ENCODE results near the gene ZNF512B.

ZNF512B gene

DNA sequence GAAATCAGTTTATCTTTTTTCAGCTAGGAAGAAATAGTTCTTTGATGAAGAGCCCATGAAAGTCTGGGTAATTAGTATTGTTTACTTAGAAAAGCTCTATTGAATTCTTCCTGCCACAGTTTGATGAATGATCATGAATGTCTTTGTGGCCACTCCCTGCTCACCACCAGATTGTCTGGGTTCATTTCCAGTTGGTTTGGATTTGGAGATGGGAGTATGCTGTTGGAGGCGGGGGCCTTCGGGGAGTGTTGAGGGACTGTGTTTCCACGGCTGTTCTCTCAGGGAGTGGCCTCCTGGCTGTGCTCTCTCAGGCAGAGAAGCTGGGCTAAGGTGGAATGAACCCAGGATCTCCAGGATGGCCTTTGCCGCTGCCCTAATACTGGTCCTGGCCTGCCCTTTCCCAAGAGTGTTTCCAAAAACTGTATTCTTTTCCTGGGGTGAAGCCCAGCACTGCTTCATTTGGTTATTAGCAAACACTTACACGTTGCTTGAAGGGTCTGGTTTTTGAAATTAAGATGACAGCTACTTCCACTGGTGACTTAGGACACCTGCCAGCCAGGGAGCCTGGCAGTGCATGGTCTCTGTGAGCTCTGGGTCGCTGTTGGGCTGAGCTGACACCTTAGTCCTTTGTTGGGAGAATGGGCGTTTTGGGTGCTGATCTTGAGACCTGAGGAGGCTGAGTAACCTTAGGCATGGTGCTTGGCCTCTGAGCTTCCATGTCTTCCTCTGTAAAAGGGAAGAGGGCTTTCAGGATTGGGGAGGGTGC lies 34.4 kb upstream of the ZNF512B start:
- Histone ChIP-seq H3K4me3 (ENCODE audit: low read length) (no peak overlapping the region), H3K9me3 (ENCODE audit: control insufficient read depth, insufficient read depth, low read length) (no peaks in the 10 kb centered on the region), H3K36me3 (ENCODE audit: control insufficient read depth, insufficient read depth, low read length) (peaks cover 33% of the 10 kb centered on the region), H3K27ac (ENCODE audit: low read length) (no peak overlapping the region), H3K4me1 (ENCODE audit: control insufficient read depth, insufficient read depth, low read length) (no peaks in the 10 kb centered on the region), H3K27me3 (ENCODE audit: control insufficient read depth, insufficient read depth, low read length) (no peaks in the 10 kb centered on the region)
- no peak for DNase-seq (ENCODE audit: low read depth, low spot score)
- WGBS (ENCODE audit: insufficient coverage, insufficient read length), result no CpG with 5 or more reads among the region's 7 CpGs

DNA sequence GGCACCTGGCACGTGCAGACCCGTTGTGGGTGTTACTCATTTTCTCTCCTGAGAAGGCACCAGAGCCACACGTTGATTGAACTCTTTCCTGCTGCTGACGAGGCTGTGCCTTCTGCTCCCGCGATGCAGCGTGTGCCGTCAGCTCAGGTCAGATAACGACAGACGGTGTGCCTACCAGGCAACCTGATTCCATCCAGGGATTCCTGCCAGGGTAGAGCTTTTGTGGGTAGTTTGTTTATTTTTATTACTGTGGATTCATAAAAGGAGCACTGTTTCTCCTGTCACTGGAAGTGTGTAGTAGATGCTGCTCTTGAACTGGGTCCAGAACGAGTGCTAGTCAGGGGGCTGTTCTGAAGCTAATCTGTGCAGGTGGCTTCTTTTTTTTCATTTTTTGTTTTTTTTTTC lies 31.9 kb upstream of the ZNF512B start:
- H3K4me3 ChIP-seq (ENCODE audit: low read length), result no peak overlapping the region
- no peaks in the 10 kb centered on the region for H3K9me3 ChIP-seq (ENCODE audit: control insufficient read depth, insufficient read depth, low read length)
- H3K27ac ChIP-seq (ENCODE audit: low read length), result no peak overlapping the region
- no peaks in the 10 kb centered on the region for H3K27me3 ChIP-seq (ENCODE audit: control insufficient read depth, insufficient read depth, low read length)
- no peak for DNase-seq (ENCODE audit: low read depth, low spot score)
- H3K4me1 ChIP-seq (ENCODE audit: control insufficient read depth, insufficient read depth, low read length), result no peaks in the 10 kb centered on the region
- no CpG with 5 or more reads among the region's 11 CpGs for WGBS (ENCODE audit: insufficient coverage, insufficient read length)
- peaks cover 37% of the 10 kb centered on the region for H3K36me3 ChIP-seq (ENCODE audit: control insufficient read depth, insufficient read depth, low read length)

DNA sequence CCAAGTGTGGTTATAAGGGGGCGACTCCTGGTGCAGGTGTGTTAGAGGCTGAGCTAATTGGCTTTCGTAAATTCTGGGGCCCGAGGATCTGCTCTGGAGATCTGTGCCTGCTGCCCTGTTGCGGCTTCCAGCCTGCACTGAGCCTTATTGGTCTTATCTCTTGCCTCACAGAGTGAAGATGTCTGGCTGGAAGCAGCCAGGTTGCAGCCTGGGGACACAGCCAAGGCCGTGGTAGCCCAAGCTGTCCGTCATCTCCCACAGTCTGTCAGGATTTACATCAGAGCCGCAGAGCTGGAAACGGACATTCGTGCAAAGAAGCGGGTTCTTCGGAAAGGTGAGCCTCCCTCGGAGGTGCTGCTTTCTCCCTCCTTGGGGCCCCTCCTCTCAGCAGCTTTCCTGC lies 31.2 kb upstream of the ZNF512B start:
- H3K27me3 ChIP-seq (ENCODE audit: control insufficient read depth, insufficient read depth, low read length), result no peaks in the 10 kb centered on the region
- DNase-seq (ENCODE audit: low read depth, low spot score), result no peak
- no CpG with 5 or more reads among the region's 12 CpGs for WGBS (ENCODE audit: insufficient coverage, insufficient read length)
- H3K27ac ChIP-seq (ENCODE audit: low read length), result no peak overlapping the region
- no peaks in the 10 kb centered on the region for H3K4me1 ChIP-seq (ENCODE audit: control insufficient read depth, insufficient read depth, low read length)
- H3K9me3 ChIP-seq (ENCODE audit: control insufficient read depth, insufficient read depth, low read length), result no peaks in the 10 kb centered on the region
- H3K4me3 ChIP-seq (ENCODE audit: low read length), result no peak overlapping the region
- H3K36me3 ChIP-seq (ENCODE audit: control insufficient read depth, insufficient read depth, low read length), result peaks cover 38% of the 10 kb centered on the region

DNA sequence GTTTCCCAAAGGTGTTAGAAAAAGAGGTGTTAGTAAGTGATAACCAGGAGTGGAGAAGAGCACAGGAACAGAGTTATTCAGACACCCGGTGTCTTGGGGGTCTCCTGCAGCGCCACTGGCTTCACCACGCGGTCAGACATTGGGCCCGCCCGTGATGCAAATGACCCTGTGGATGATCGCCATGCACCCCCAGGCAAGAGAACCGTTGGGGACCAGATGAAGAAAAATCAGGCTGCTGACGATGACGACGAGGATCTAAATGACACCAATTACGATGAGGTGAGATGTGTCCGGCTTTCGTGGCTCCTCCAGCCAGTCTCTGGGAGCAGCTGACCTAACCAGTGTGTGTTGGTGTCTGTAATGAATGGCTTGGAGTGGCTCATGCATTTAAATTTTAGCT lies 13.2 kb upstream of the ZNF512B start:
- no peak for DNase-seq (ENCODE audit: low read depth, low spot score)

DNA sequence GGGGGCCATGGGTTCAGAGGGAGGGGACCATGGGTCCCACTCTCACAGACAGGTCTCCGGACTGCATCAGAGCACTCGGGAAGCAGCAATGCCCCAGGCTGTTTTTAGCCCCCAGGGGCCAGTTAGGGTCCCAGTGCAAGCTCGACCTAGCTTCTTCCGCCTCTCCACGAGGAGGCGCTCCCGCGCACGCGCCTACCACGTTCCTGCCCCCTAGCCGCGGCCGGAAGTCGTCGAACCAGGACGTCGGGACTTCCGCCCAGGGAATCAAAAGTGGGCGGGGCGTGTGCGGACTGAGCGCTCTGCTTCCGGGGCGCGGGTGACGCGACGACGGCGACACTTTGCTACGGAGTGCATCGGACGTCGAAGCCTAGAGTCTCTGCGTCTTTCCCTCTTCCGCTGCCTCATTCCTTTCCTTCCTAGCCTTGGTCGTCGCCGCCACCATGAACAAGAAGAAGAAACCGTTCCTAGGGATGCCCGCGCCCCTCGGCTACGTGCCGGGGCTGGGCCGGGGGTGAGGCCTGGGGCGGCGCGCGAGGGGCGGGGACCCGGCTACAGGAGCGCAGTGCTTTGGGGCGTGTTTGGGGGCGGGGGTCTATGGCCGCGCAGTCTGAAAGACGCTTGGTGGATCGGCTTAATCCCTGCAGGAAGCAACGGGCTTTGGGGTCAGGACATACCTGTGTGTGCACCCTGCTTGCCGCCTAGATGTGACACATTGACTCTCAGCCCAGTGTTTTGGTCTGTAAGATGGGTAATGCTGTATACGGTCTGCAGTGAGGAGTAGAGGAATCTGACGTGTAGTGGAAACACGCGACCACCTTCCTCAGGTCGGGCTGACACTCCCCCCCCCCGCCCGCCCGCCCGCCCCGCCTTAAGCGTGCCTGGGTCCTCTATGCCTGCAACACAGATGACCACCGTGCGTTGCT lies 11.3 kb upstream of the ZNF512B start, which contains the start of gene PRPF6:
PRPF6 (plus strand) TSS at position 327 of the 923 bp plus-strand sequence; CDS start at position 441, 114 bp downstream.
- peak; percentile 88 for DNase-seq (ENCODE audit: low read depth, low spot score)
- no peaks in the 10 kb centered on the region for H3K27me3 ChIP-seq (ENCODE audit: control insufficient read depth, insufficient read depth, low read length)
- no CpG with 5 or more reads among the region's 75 CpGs for WGBS (ENCODE audit: insufficient coverage, insufficient read length)
- H3K4me3 ChIP-seq (ENCODE audit: low read length), result peak within 1 kb of the TSS; percentile 89; the same call in 1 of the 2 replicates
- H3K9me3 ChIP-seq (ENCODE audit: control insufficient read depth, insufficient read depth, low read length), result no peaks in the 10 kb centered on the region
- H3K27ac ChIP-seq (ENCODE audit: low read length), result no peak within 1 kb of the TSS
- peaks cover 3% of the 10 kb centered on the region; the same call in 1 of the 2 replicates for H3K36me3 ChIP-seq (ENCODE audit: control insufficient read depth, insufficient read depth, low read length)
- H3K4me1 ChIP-seq (ENCODE audit: control insufficient read depth, insufficient read depth, low read length), result peaks cover 5% of the 10 kb centered on the region; the same call in 1 of the 2 replicates

More for the DNA sequence above, 13.2 kb upstream of the ZNF512B start:
- Histone ChIP-seq H3K4me3 (ENCODE audit: low read length) (no peak overlapping the region), H3K9me3 (ENCODE audit: control insufficient read depth, insufficient read depth, low read length) (no peaks in the 10 kb centered on the region), H3K27ac (ENCODE audit: low read length) (no peak overlapping the region), H3K27me3 (ENCODE audit: control insufficient read depth, insufficient read depth, low read length) (no peaks in the 10 kb centered on the region), H3K4me1 (ENCODE audit: control insufficient read depth, insufficient read depth, low read length) (peaks cover 5% of the 10 kb centered on the region; the same call in 1 of the 2 replicates), H3K36me3 (ENCODE audit: control insufficient read depth, insufficient read depth, low read length) (peaks cover 3% of the 10 kb centered on the region; the same call in 1 of the 2 replicates)
- no CpG with 5 or more reads among the region's 14 CpGs for WGBS (ENCODE audit: insufficient coverage, insufficient read length)

DNA sequence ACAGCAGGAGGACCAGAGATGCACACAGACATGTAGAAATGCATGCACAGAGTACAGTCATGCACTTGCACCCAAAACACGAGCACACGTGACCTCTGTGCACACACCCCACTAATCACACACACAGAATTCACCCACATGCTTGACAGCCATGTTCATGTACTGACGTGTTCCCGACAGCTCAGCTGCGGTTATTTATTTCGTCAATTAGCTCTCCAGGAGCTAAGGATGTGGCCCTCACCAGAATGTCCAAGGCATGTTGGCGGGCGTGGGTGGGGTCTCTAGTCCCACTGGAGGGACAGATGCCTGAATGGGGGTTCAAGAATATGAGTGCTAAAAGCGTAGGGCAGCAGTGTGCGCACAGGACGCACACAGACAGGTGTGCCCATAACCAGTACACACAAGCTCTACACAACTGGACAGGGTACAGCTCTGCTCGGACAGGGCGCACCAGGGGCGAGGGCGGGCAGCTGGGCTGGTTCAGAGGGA lies 10.6 kb upstream of the ZNF512B start:
- H3K27ac ChIP-seq (ENCODE audit: low read length), result no peak overlapping the region
- peaks cover 5% of the 10 kb centered on the region; the same call in 1 of the 2 replicates for H3K4me1 ChIP-seq (ENCODE audit: control insufficient read depth, insufficient read depth, low read length)
- no CpG with 5 or more reads among the region's 15 CpGs for WGBS (ENCODE audit: insufficient coverage, insufficient read length)

DNA sequence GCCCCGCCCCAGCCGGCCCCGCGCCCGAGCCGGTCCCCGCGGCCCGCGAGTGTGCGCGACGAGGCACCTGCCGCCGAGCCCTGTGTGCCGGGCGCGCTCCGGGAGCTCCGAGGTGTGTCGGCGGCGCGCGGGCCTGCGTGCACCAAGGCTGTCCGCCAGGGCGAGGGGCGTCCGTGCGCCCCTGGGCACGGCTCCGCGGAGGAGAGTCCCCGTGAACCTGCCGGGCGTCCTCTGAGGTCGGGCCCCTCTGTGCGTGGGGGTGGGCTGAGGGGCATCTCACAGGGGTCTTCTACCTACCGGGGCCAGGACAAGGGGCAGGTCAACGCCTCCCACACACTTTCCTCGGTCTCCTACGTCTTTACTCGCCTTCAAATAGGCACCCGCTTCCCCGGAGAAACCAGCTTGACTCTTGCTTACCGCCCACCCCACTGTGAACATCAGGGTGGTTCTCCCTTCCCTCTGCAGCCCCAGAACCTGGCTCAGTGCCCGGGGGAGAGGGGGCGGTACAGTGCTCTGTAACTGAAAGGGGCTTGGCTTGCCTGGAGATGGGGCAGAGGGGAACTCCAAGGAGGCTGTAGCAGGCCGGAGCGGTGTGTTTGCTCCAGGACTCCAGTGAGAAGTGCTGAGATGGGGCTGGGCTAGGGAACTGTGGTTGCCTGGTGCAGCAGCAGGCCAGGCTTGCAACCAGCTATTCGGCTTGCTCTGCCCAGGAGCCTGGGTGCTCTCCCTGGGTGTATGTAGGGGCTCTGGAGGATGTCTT lies 10.0 kb upstream of the ZNF512B start, which contains the start of gene SAMD10:
SAMD10 (minus strand) TSS at position 86 of the 760 bp plus-strand sequence. CDS start 175 bp downstream, outside the sequence.
- H3K27me3 ChIP-seq (ENCODE audit: control insufficient read depth, insufficient read depth, low read length), result no peaks in the 10 kb centered on the region
- no peak for DNase-seq (ENCODE audit: low read depth, low spot score)
- no peaks in the 10 kb centered on the region for H3K9me3 ChIP-seq (ENCODE audit: control insufficient read depth, insufficient read depth, low read length)
- WGBS (ENCODE audit: insufficient coverage, insufficient read length), result no CpG with 5 or more reads among the region's 52 CpGs
- H3K4me1 ChIP-seq (ENCODE audit: control insufficient read depth, insufficient read depth, low read length), result peaks cover 5% of the 10 kb centered on the region; the same call in 1 of the 2 replicates
- no peak within 1 kb of the TSS for H3K27ac ChIP-seq (ENCODE audit: low read length)
- H3K4me3 ChIP-seq (ENCODE audit: low read length), result peak within 1 kb of the TSS; percentile 76
- H3K36me3 ChIP-seq (ENCODE audit: control insufficient read depth, insufficient read depth, low read length), result no peaks in the 10 kb centered on the region; the same call in 1 of the 2 replicates

More for the DNA sequence above, 10.6 kb upstream of the ZNF512B start:
- Histone ChIP-seq H3K27me3 (ENCODE audit: control insufficient read depth, insufficient read depth, low read length) (no peaks in the 10 kb centered on the region), H3K4me3 (ENCODE audit: low read length) (no peak overlapping the region; the same call in 1 of the 2 replicates), H3K9me3 (ENCODE audit: control insufficient read depth, insufficient read depth, low read length) (no peaks in the 10 kb centered on the region), H3K36me3 (ENCODE audit: control insufficient read depth, insufficient read depth, low read length) (no peaks in the 10 kb centered on the region; the same call in 1 of the 2 replicates)
- DNase-seq (ENCODE audit: low read depth, low spot score), result no peak

DNA sequence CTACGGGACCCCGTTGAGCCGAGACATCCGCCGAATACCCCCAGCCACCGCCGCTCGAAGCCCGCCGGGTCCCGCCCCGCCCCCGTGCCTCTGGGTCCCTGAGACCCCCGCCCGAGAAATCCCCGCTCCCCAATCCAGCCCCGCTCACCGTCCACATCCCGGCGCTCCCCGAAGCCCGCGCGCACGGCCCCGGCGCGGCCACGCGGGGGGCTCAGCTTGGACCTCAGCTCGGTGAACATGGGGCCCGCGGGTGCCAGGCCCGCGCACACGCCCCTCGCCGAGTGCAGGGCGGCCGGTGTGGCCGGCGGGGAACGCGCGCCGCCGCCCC lies 9.5 kb upstream of the ZNF512B start:
- no CpG with 5 or more reads among the region's 47 CpGs for WGBS (ENCODE audit: insufficient coverage, insufficient read length)
- Histone ChIP-seq H3K4me3 (ENCODE audit: low read length) (peak overlapping the region; percentile 76), H3K36me3 (ENCODE audit: control insufficient read depth, insufficient read depth, low read length) (no peaks in the 10 kb centered on the region), H3K27me3 (ENCODE audit: control insufficient read depth, insufficient read depth, low read length) (no peaks in the 10 kb centered on the region), H3K4me1 (ENCODE audit: control insufficient read depth, insufficient read depth, low read length) (peaks cover 5% of the 10 kb centered on the region; the same call in 1 of the 2 replicates), H3K9me3 (ENCODE audit: control insufficient read depth, insufficient read depth, low read length) (no peaks in the 10 kb centered on the region), H3K27ac (ENCODE audit: low read length) (no peak overlapping the region)
- DNase-seq (ENCODE audit: low read depth, low spot score), result no peak

DNA sequence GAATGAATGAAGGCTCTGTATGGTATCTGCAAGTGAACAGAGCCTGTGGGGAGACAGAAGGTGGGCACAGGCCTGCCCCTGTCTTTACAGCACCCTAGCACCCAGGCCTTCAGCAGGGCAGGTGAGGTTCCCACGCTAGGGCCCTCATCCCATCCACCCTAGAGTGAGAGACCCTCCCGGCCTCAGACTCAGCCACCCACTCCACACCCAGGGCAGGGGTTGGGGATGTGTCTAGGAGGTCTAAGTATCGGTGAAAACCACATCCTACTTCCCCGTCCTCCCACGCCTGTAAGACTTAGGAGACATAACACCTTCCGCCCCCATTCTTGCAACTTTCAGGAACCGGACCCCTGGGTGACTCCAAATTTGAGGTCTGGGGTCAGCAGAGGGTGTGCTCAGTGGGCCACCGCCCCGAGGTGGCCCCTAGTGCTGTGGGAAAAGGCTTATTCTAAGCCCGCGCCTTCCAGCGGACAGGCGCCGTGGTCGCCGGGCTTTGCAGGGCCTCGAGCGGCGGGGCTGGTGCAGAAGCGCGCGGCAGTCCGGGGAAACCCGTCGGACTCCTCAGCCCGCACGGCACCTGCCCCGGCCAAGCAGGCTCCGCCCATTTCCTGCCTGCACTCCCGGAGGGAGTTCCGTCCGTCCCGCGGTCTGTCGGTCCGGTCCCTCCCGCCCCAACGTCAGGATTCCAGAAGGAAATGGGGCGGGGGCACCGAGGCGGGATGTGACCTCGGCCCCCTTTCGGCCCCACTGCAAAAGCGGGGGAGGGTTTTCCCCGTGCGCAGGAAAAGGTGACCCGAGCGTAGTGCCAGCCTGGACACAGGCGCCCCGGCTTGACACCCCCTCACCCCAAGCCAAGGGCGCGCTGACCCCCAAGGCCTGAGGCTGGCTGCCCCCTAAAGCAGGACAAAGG lies 8.8 kb upstream of the ZNF512B start:
- peaks cover 5% of the 10 kb centered on the region; the same call in 1 of the 2 replicates for H3K4me1 ChIP-seq (ENCODE audit: control insufficient read depth, insufficient read depth, low read length)
- no peak for DNase-seq (ENCODE audit: low read depth, low spot score)
- no peaks in the 10 kb centered on the region for H3K36me3 ChIP-seq (ENCODE audit: control insufficient read depth, insufficient read depth, low read length)
- WGBS (ENCODE audit: insufficient coverage, insufficient read length), result no CpG with 5 or more reads among the region's 52 CpGs
- no peaks in the 10 kb centered on the region for H3K9me3 ChIP-seq (ENCODE audit: control insufficient read depth, insufficient read depth, low read length)
- no peaks in the 10 kb centered on the region for H3K27me3 ChIP-seq (ENCODE audit: control insufficient read depth, insufficient read depth, low read length)
- no peak overlapping the region for H3K27ac ChIP-seq (ENCODE audit: low read length)
- peak overlapping the region; percentile 76 for H3K4me3 ChIP-seq (ENCODE audit: low read length)
